Astrocyte of the hippocampus (primary cell): ENCODE results near the gene ST6GALNAC5.
A peak's percentile ranks its signal among the peaks of the same experiment; 100 is the strongest.

Source experiments
- DNase-seq: peaks from one replicate; pipeline ENCODE4 v3.0.0; 2011; ENCODE audit warnings: low read depth, low spot score

Gene ST6GALNAC5

DNA sequence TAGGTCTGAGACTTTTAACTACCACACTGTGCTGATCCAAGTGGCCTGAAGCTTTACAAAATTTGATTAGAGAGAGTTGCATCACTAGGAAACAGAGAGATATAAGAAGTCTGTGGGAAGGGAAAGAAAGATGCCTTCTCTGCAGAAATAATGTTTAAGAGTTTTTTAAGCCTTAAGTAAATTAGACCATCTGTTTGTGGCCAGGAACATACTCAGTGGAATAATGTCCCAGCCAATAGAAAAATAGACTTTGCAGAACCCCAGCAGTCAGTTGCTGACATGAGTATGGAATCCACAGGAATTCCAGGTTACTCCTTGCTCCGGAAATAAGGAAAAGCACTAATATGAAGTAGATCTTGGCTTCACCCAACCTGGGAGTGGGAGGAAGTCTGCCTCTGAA, 144.8 kb downstream of the ST6GALNAC5 start:
- DNase-seq: no peak

- no peak for DNase-seq
These were observed 147.0 kb downstream of the ST6GALNAC5 start for GRCh38 chr1:77014073-77014788.

DNA sequence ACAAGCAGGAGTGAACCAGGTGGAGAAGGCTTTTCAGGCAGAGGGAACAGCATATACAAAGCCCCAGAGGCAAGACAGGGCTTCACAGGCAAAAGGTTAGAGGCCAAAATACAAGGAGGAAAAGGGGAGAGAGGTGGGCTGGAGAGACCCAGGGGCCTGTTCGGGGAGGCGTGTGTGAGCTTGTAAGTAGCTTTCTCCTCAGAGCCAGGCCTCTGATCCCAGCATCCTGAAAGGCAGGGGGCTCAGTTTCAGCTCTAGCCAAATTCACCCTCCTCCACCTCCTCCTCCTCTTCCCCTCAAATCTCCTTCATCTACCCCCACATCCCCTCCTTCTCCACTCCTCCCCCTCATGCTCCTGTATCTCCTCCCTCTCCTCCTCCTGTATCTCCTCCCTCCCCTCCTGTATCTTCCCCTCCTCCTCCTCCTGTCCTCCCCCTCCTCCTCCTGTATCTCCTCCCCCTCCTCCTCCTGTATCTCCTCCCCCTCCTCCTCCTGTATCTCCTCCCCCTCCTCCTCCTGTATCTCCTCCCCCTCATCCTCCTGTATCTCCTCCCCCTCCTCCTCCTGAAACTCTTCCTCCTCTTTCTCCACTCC, 148.6 kb downstream of the ST6GALNAC5 start:
- no peak for DNase-seq

GRCh38 chr1:77016386-77016985, 149.2 kb downstream of the ST6GALNAC5 start:
- no peak for DNase-seq

- no peak for DNase-seq
These were observed 151.0 kb downstream of the ST6GALNAC5 start for GRCh38 chr1:77018311-77018710.

- no peak for DNase-seq
These were observed 151.5 kb downstream of the ST6GALNAC5 start for GRCh38 chr1:77018761-77019160.

GRCh38 chr1:77021732-77022131, 154.5 kb downstream of the ST6GALNAC5 start:
- no peak for DNase-seq

DNA sequence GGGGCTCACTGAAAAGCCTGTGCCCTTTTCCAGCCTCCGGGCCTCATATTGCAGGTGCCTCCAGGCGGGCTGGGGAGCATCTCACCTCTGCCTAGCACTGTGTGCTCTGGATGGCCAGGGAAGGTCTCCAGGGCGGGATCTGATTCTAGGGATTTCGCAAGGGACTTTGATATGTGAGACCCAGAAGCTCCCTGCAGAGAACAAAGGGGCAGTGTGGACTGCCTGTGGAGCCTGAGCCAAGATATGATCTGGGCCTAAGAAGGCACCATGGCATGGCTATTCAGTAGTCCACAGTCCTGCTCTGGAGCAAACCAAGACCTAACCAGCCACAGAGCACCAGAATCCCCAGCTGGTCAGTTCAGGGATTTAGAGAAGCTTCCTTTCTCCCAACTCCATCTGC, 157.2 kb downstream of the ST6GALNAC5 start:
- no peak for DNase-seq

DNA sequence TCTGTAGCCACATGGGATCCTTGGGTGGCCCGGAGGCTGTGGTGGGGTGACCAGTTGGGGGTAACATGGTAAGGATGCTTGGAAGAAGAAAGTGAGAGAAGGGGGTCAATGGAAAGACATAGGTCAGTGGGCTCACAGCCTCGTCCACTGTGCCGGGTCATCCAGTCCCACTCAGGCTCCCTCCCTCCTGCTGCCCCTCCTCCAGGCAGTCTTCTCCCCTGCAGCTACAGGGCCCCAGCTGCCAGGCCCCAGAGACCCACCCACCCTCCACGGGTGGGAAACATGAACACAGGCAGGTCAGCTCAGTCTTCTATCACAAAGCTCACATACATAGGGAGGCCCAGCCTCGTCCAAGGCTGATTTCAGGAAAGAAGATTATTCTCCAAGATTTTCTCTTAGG, 158.3 kb downstream of the ST6GALNAC5 start:
- no peak for DNase-seq

DNA sequence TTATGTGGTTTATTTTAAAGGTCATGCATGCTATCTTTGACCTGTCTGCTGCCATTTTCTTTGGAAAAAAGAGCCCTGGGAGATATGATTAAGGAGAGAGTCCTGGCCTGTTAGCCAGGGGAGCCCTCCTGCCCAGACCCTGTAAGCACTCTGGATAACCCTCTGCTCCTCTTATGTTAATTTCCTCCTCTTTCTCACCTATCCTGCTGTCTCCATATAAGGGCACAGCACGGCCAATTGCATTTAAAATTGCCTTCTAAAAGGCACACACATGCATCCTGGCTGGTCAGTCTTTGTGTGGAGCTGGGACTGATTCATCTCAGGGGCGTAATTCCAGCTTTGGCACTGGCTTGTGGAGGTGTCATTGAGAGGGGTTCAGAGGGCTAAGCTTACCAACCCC, 158.9 kb downstream of the ST6GALNAC5 start:
- DNase-seq: no peak

- no peak for DNase-seq
These were observed 159.4 kb downstream of the ST6GALNAC5 start for GRCh38 chr1:77026640-77027039.

DNA sequence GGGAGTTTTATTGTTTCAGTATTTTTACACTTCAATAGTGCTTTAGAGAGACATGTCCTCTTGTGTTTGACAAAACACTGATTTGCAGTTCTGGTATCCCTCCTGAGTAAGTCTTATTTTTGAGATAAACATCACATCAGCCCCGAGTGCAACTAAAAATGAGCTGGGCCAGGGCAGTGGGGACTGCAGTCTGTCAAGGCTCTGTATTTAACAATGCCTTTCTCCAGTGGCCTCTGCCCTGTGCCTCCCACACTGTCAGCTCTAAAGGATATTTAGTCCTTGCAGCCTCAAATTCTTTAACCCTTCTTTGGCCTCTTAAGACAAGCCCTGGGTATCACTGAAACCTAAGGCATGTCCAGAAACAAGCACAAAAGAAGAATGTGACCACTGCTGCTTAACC, 160.6 kb downstream of the ST6GALNAC5 start:
- DNase-seq: no peak

DNA sequence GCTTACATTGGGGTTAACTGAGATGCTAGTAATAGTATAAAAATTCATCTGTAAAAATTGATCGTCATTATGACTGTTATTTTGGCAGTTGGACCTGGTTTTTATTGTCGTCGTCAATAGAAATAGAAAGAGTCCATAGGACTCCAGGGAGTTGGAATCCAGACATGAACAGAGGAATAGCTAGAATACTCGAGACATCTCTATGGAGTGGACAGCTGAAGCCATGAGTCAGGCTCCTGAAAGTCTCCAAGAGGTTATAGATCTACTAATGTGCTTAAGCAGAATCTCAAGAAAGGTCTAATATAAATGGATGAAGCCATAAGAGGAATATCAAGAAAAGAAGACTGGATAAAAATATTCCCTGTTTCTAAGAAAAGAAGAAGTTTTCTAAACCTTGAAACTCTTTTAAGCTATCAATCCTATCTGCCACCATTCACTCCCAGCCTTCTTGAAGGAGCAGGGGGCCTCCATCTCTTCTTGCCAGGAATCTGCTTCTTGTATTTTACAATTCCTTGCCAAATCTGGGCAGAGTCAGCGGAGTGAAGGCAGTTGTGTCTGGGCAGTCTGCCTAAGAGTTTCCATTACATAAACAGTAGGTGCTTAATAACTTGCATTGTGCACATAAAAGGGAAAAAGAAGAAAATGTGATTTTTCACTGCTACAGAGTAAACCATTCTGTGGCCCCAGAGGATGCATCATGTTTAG, 163.3 kb downstream of the ST6GALNAC5 start:
- DNase-seq: peak; percentile 40

GRCh38 chr1:77031106-77031662, 163.9 kb downstream of the ST6GALNAC5 start:
- peak; percentile 48 for DNase-seq

GRCh38 chr1:77036560-77036959, 169.3 kb downstream of the ST6GALNAC5 start:
- DNase-seq: peak; percentile 66

DNA sequence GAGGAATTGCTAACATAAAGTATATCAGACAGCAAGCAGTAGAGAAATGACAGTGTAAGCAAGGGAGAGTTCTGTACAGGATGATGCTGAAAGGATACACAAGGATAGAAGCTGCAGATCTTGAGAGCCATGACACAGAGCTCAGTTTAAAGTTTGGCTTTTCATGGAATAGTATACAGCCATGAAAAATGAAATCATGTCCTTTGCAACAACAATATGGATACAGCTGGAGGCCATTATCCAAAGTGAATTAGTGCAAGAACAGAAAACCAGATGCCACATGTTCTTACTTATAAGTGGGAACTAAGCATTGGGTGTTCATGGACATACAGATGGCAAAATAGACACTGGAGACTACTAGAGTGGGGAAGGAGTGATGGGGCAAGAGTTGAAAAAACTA, 169.8 kb downstream of the ST6GALNAC5 start:
- DNase-seq: no peak

- DNase-seq: peak; percentile 11
These were observed 170.7 kb downstream of the ST6GALNAC5 start for GRCh38 chr1:77038000-77038399.

GRCh38 chr1:77039111-77039510, 171.8 kb downstream of the ST6GALNAC5 start:
- no peak for DNase-seq

GRCh38 chr1:77039739-77040138, 172.5 kb downstream of the ST6GALNAC5 start:
- DNase-seq: peak; percentile 94

GRCh38 chr1:77040826-77041225, 173.5 kb downstream of the ST6GALNAC5 start:
- no peak for DNase-seq

GRCh38 chr1:77044133-77044849, 177.0 kb downstream of the ST6GALNAC5 start:
- DNase-seq: peak; percentile 10
